Bronchial smooth muscle cell (primary cell): ENCODE results near the gene LRRTM4. TPM values are rescaled to one million over a fixed set of nuclear protein-coding genes. Genes with fewer than 3 reads are reported as not detected.

Source experiments
- total RNA-seq: library from RNA; depleted of rRNA; stranded (reverse); fragments of >200 nt; gene quantifications from 2 replicates; pipeline ENCODE4 v1.2.1, GENCODE V29; 2014

LRRTM4 gene
- total RNA-seq = 0.16 TPM in 1 of 2 replicates, not detected in the other

GRCh38 chr2:77521931-77522470 lies at the start of gene LRRTM4:
Gene LRRTM4, minus strand, starts transcription at chr2:77522376.

